ENCODE data around the gene NLRC3.

The NLRC3 gene

GRCh38 chr16:3550851-3551847 lies 26.1 kb downstream of the NLRC3 start (continued):
- TF ChIP-seq KLF17 (tag by site-specific recombination; IDR thresholded peaks at IDR 0.05) (no peak), ZNF391 (tag by site-specific recombination; IDR thresholded peaks at IDR 0.05; ENCODE audit: borderline replicate concordance, low read depth) (no peak), ZNF488 (tag by site-specific recombination; IDR thresholded peaks at IDR 0.05) (no peak), ATF2 (tag by site-specific recombination; IDR thresholded peaks at IDR 0.05; ENCODE audit: low read depth) (no peak), HIC1 (tag by site-specific recombination; IDR thresholded peaks at IDR 0.05) (no peak), ZSCAN5A (tag by site-specific recombination; IDR thresholded peaks at IDR 0.05) (no peak), ZBTB17 (tag by site-specific recombination; IDR thresholded peaks at IDR 0.05) (peak; percentile 86), ZNF132 (tag by site-specific recombination; IDR thresholded peaks at IDR 0.05; ENCODE audit: borderline replicate concordance) (no peak), ZFP3 (tag by site-specific recombination; IDR thresholded peaks at IDR 0.05; ENCODE audit: low read depth) (no peak), ZNF530 (tag by site-specific recombination; IDR thresholded peaks at IDR 0.05; ENCODE audit: low read depth) (no peak), ZNF544 (tag by site-specific recombination; IDR thresholded peaks at IDR 0.05) (no peak), GFI1B (tag by site-specific recombination; IDR thresholded peaks at IDR 0.05) (no peak), ZNF837 (tag by site-specific recombination; IDR thresholded peaks at IDR 0.05) (no peak), ZXDB (tag by site-specific recombination; IDR thresholded peaks at IDR 0.05) (no peak), AEBP2 (tag by site-specific recombination; IDR thresholded peaks at IDR 0.05; ENCODE audit: borderline replicate concordance) (no peak), ZNF211 (tag by site-specific recombination; IDR thresholded peaks at IDR 0.05; ENCODE audit: low read depth) (no peak), ZNF510 (tag by site-specific recombination; IDR thresholded peaks at IDR 0.05; ENCODE audit: insufficient replicate concordance) (no peak), ZNF394 (tag by site-specific recombination; IDR thresholded peaks at IDR 0.05; ENCODE audit: borderline replicate concordance) (no peak), ZFHX2 (tag by site-specific recombination; conservative IDR thresholded peaks at IDR 0.05) (peak; percentile 76), ZNF146 (tag by site-specific recombination; IDR thresholded peaks at IDR 0.05) (no peak), EGR2 (tag by site-specific recombination; IDR thresholded peaks at IDR 0.05; ENCODE audit: low read depth) (peak; percentile 92), ZNF37A (tag by site-specific recombination; IDR thresholded peaks at IDR 0.05) (no peak), ZNF174 (tag by site-specific recombination; IDR thresholded peaks at IDR 0.05) (no peak)
